Keratinocyte (primary cell): ENCODE data around the gene EPB41. TPM values are rescaled to one million over a fixed set of nuclear protein-coding genes. Genes with fewer than 3 reads are reported as not detected.
A peak's percentile ranks its signal among the peaks of the same experiment; 100 is the strongest.

Source experiments
- DNase-seq: peaks from one replicate; pipeline ENCODE4 v3.0.0-alpha.2; 2011; ENCODE audit warnings: low read depth, missing footprints, low spot score
- FAIRE-seq: peaks from 2 replicates; lab custom pipeline; 2011; peaks lifted over from hg19 to GRCh38; lab: Jason Lieb, UNC
- H2AFZ ChIP-seq: 2 replicates; pipeline ENCODE4 v1.6.0; 2012; ENCODE audit warnings: low read length, control low read depth, inconsistent platforms; ENCODE audit not compliant: control insufficient read depth
- H3K27ac ChIP-seq: 2 replicates; pipeline ENCODE4 v1.5.1; 2011; ENCODE audit warnings: low read length; ENCODE audit not compliant: control insufficient read depth, insufficient read depth
- H3K27me3 ChIP-seq: 3 replicates; pipeline ENCODE4 v1.6.0; 2011; ENCODE audit warnings: low read length; ENCODE audit not compliant: control insufficient read depth, insufficient read depth; ENCODE audit errors: extremely low read depth
- H3K36me3 ChIP-seq, 2 experiments: 2 replicates in 1 of 2; 3 replicates in 1 of 2; pipeline ENCODE4 v1.5.1; 2011; ENCODE audit warnings: low read length in 2 of 2, mild to moderate bottlenecking in 1 of 2; ENCODE audit not compliant: control insufficient read depth in 2 of 2, insufficient read depth in 2 of 2; ENCODE audit errors: extremely low read depth in 1 of 2
- H3K4me1 ChIP-seq: 3 replicates; pipeline ENCODE4 v1.5.1; 2011; ENCODE audit warnings: low read length; ENCODE audit not compliant: control insufficient read depth, insufficient read depth; ENCODE audit errors: extremely low read depth
- H3K4me2 ChIP-seq: 3 replicates; pipeline ENCODE4 v1.6.0; 2011; ENCODE audit warnings: low read depth, low read length; ENCODE audit not compliant: control insufficient read depth, insufficient read depth; ENCODE audit errors: extremely low read depth
- H3K4me3 ChIP-seq, 3 experiments: fragments of 200-600 bp in 1 of 3; sonication (generic) in 1 of 3; 2 replicates in 2 of 3; 3 replicates in 1 of 3; pipeline ENCODE4 v1.5.1; 2011 to 2016; ENCODE audit warnings: low read length in 3 of 3, mild to moderate bottlenecking in 3 of 3, control low read depth in 2 of 3, inconsistent platforms in 1 of 3, low read depth in 1 of 3, mixed read lengths in 1 of 3, mixed run types in 1 of 3, moderate library complexity in 1 of 3; ENCODE audit not compliant: control insufficient read depth in 2 of 3, insufficient read depth in 2 of 3; ENCODE audit errors: extremely low read depth in 1 of 3
- H3K79me2 ChIP-seq: 2 replicates; pipeline ENCODE4 v1.6.0; 2012; ENCODE audit warnings: low read length; ENCODE audit not compliant: control insufficient read depth, insufficient read depth
- H3K9ac ChIP-seq: 3 replicates; pipeline ENCODE4 v1.6.0; 2011; ENCODE audit warnings: low read length; ENCODE audit not compliant: control insufficient read depth, insufficient read depth; ENCODE audit errors: extremely low read depth
- H3K9me1 ChIP-seq: 3 replicates; pipeline ENCODE4 v1.6.0; 2011; ENCODE audit warnings: low read length; ENCODE audit not compliant: control insufficient read depth, insufficient read depth; ENCODE audit errors: extremely low read depth
- H3K9me3 ChIP-seq: 2 replicates; pipeline ENCODE4 v1.5.1; 2012; ENCODE audit warnings: low read depth, low read length; ENCODE audit not compliant: control insufficient read depth
- H4K20me1 ChIP-seq: 3 replicates; pipeline ENCODE4 v1.6.0; 2011; ENCODE audit warnings: low read length; ENCODE audit not compliant: control insufficient read depth, insufficient read depth; ENCODE audit errors: extremely low read depth
- CTCF ChIP-seq, 3 experiments: IDR thresholded peaks in 1 of 3; conservative IDR thresholded peaks in 1 of 3; optimal IDR thresholded peaks in 1 of 3; 2 replicates in 2 of 3; 3 replicates in 1 of 3; pipeline versions ENCODE3 to v1.5.1; 2011; ENCODE audit warnings: low read length in 3 of 3, mild to moderate bottlenecking in 3 of 3, moderate library complexity in 2 of 3, control low read depth in 1 of 3, inconsistent platforms in 1 of 3; ENCODE audit not compliant: insufficient read depth in 2 of 3; ENCODE audit errors: extremely low read depth in 1 of 3
- EZH2 ChIP-seq: IDR thresholded peaks from one replicate; pipeline ENCODE4 v1.6.1; 2012; ENCODE audit warnings: inconsistent platforms, mild to moderate bottlenecking, low read length, moderate library complexity
- dilution Hi-C: fragments of 300-500 bp; cut with MboI; formaldehyde crosslinking; loops from one replicate; pipeline ENCODE4 v1.7.0; 2020; ENCODE audit warnings: low sequenced_read_pairs; ENCODE audit not compliant: extremely low pct_ligation_motif_present
- polyA plus RNA-seq, 5 experiments: library from polyadenylated mRNA; depleted of rRNA in 3 of 5; stranded (reverse) in 3 of 5; stranded (forward) in 1 of 5; unstranded in 1 of 5; fragments of >200 nt; gene quantifications; 1 replicate in 1 of 5; 2 replicates in 3 of 5; 3 replicates in 1 of 5; pipeline versions ENCODE4 v1.2.1 to v1.2.3, GENCODE V29; 2011 to 2012; ENCODE audit warnings: missing spikeins in 2 of 5, low read depth in 1 of 5, low replicate concordance in 1 of 5

EPB41 gene
- polyA plus RNA-seq, 1 donor (not counting 4 experiments of a cell fraction or from before 2014, with no cell fraction given): 21.1 TPM

GRCh38 chr1:29121936-29122681 is 207.7 kb downstream of the EPB41 start:
- Histone ChIP-seq H3K4me1 (peaks cover 10% of the 10 kb centered on the region), H3K27me3 (peaks cover 38% of the 10 kb centered on the region), H3K4me3 (peak overlapping the region; percentile 22 to 44 (median 35)), H3K36me3 (peaks cover 4 to 8% of the 10 kb centered on the region in 2 experiments), H3K79me2 (no peaks in the 10 kb centered on the region), H2AFZ (peak overlapping the region; percentile 40), H4K20me1 (no peaks in the 10 kb centered on the region), H3K4me2 (peak overlapping the region; percentile 42), H3K9me3 (no peaks in the 10 kb centered on the region), H3K9me1 (no peaks in the 10 kb centered on the region), H3K9ac (peak overlapping the region; percentile 24), H3K27ac (no peak overlapping the region)
- dilution Hi-C loops: no loop called here
- DNase-seq (no peak), FAIRE-seq (no peak)
- TF ChIP-seq CTCF (optimal IDR thresholded peaks at IDR 0.05 in 1 of 3, IDR thresholded peaks at IDR 0.05 in 1 of 3, conservative IDR thresholded peaks at IDR 0.05 in 1 of 3; ENCODE audit: extremely low read depth in 1 of 3, insufficient read depth in 2 of 3, low read length in 3 of 3) (no peak), EZH2 (no peak)

- Histone ChIP-seq H3K27ac (no peak overlapping the region), H3K27me3 (peaks cover 38% of the 10 kb centered on the region), H4K20me1 (no peaks in the 10 kb centered on the region), H3K4me3 (peak overlapping the region; percentile 22 to 44 (median 35)), H3K4me1 (peaks cover 10% of the 10 kb centered on the region), H3K9me3 (no peaks in the 10 kb centered on the region), H3K4me2 (peak overlapping the region; percentile 42), H3K9ac (peak overlapping the region; percentile 24), H3K36me3 (peaks cover 3 to 8% of the 10 kb centered on the region in 2 experiments), H3K79me2 (no peaks in the 10 kb centered on the region), H2AFZ (peak overlapping the region; percentile 40), H3K9me1 (no peaks in the 10 kb centered on the region)
- TF ChIP-seq CTCF (optimal IDR thresholded peaks at IDR 0.05 in 1 of 3, IDR thresholded peaks at IDR 0.05 in 1 of 3, conservative IDR thresholded peaks at IDR 0.05 in 1 of 3; ENCODE audit: extremely low read depth in 1 of 3, insufficient read depth in 2 of 3, low read length in 3 of 3) (no peak), EZH2 (no peak)
- DNase-seq (no peak), FAIRE-seq (no peak)
- dilution Hi-C loops: no loop called here
Observed at GRCh38 chr1:29122682-29123052, 208.3 kb downstream of the EPB41 start.
